Suprapubic skin (tissue), 4 donors: ENCODE measurements around the gene MYO5B. TPM values are rescaled to one million over a fixed set of nuclear protein-coding genes. Genes with fewer than 3 reads are reported as not detected.

Source experiments
- DNase-seq, 2 donors: peaks; one replicate each; pipeline ENCODE4 v3.0.0-alpha.2; 2019; ENCODE audit warnings: low spot score in 2 of 2
- H3K27ac ChIP-seq: fragments of 200-600 bp; sonication (generic); one replicate; pipeline ENCODE4 v1.5.1; 2019
- H3K27me3 ChIP-seq: fragments of 200-600 bp; sonication (generic); one replicate; pipeline ENCODE4 v1.5.1; 2019
- H3K36me3 ChIP-seq: fragments of 200-600 bp; sonication (generic); one replicate; pipeline ENCODE4 v1.5.1; 2019
- H3K4me1 ChIP-seq: fragments of 200-600 bp; sonication (generic); one replicate; pipeline ENCODE4 v1.5.1; 2019
- H3K4me3 ChIP-seq: fragments of 200-600 bp; sonication (generic); one replicate; pipeline ENCODE4 v1.5.1; 2019; ENCODE audit warnings: mild to moderate bottlenecking
- H3K9me3 ChIP-seq: fragments of 200-600 bp; sonication (generic); one replicate; pipeline ENCODE4 v1.5.1; 2019
- CTCF ChIP-seq, 2 donors: fragments of 200-600 bp in 1 of 2; fragments of 450-650 bp in 1 of 2; sonication (generic) in 1 of 2; IDR thresholded peaks; one replicate each; pipeline ENCODE4 v1.5.1; 2016 to 2019; ENCODE audit warnings: antibody characterized with exemption in 2 of 2, mild to moderate bottlenecking in 1 of 2, moderate library complexity in 1 of 2
- EP300 ChIP-seq: sonication (generic); formaldehyde crosslinking; IDR thresholded peaks from one replicate; pipeline ENCODE4 v1.6.1; 2017; ENCODE audit warnings: antibody characterized with exemption
- POLR2A ChIP-seq, 2 donors: fragments of 450-650 bp; IDR thresholded peaks; one replicate each; pipeline ENCODE4 v1.6.1; 2017; ENCODE audit warnings: antibody characterized with exemption in 2 of 2, mild to moderate bottlenecking in 2 of 2, moderate library complexity in 2 of 2
- POLR2AphosphoS5 ChIP-seq, 3 donors: sonication (generic); formaldehyde crosslinking; IDR thresholded peaks; one replicate each; pipeline ENCODE4 v1.6.1; 2017; ENCODE audit warnings: antibody characterized with exemption in 3 of 3
- WGBS: methylation state at CpG from one replicate; pipeline ENCODE4 v1.1.5; 2018; 5-methylcytosine and 5-hydroxymethylcytosine counted together
- total RNA-seq, 4 donors: library from RNA; depleted of rRNA; stranded (reverse); fragments of >200 nt; gene quantifications; one replicate each; pipeline ENCODE4 v1.1.0, GENCODE V29; 2016

MYO5B gene
- total RNA-seq, 4 donors from 2014 or later = 30.3 to 44.4 (median 40.7) TPM

- Histone ChIP-seq H3K4me1 (no peaks in the 10 kb centered on the region), H3K9me3 (no peaks in the 10 kb centered on the region), H3K27ac (no peak overlapping the region), H3K4me3 (no peak overlapping the region), H3K27me3 (no peaks in the 10 kb centered on the region), H3K36me3 (no peaks in the 10 kb centered on the region)
- TF ChIP-seq CTCF (IDR thresholded peaks at IDR 0.05) (no peak), EP300 (no peak), POLR2AphosphoS5 (IDR thresholded peaks at IDR 0.05) (no peak), POLR2A (IDR thresholded peaks at IDR 0.05) (no peak)
- no peak for DNase-seq
- 88% methylated on average over 2 of the region's 2 CpGs for WGBS
Observed at GRCh38 chr18:49878015-49878414, 316.9 kb downstream of the MYO5B start.

GRCh38 chr18:49876536-49876935, 318.4 kb downstream of the MYO5B start:
- H3K27me3 ChIP-seq = no peaks in the 10 kb centered on the region
- H3K36me3 ChIP-seq = no peaks in the 10 kb centered on the region
- H3K27ac ChIP-seq = no peak overlapping the region
- H3K4me1 ChIP-seq = no peaks in the 10 kb centered on the region
- H3K9me3 ChIP-seq = no peaks in the 10 kb centered on the region
- no peak for DNase-seq
- WGBS = 94% methylated on average over 4 of the region's 4 CpGs
- no peak overlapping the region for H3K4me3 ChIP-seq
- TF ChIP-seq CTCF (IDR thresholded peaks at IDR 0.05) = no peak
- TF ChIP-seq POLR2A (IDR thresholded peaks at IDR 0.05) = no peak
- TF ChIP-seq EP300 = no peak
- TF ChIP-seq POLR2AphosphoS5 (IDR thresholded peaks at IDR 0.05) = no peak

GRCh38 chr18:49875783-49876182, 319.2 kb downstream of the MYO5B start:
- no peaks in the 10 kb centered on the region for H3K4me1 ChIP-seq
- H3K27me3 ChIP-seq = no peaks in the 10 kb centered on the region
- TF ChIP-seq CTCF (IDR thresholded peaks at IDR 0.05) (no peak), POLR2AphosphoS5 (IDR thresholded peaks at IDR 0.05) (no peak)
- 93% methylated on average over 1 of the region's 1 CpG for WGBS
- no peaks in the 10 kb centered on the region for H3K36me3 ChIP-seq
- H3K4me3 ChIP-seq = no peak overlapping the region
- no peak for DNase-seq
- no peak overlapping the region for H3K27ac ChIP-seq
- H3K9me3 ChIP-seq = no peaks in the 10 kb centered on the region

- no peaks in the 10 kb centered on the region for H3K9me3 ChIP-seq
- no peak for DNase-seq
- no peaks in the 10 kb centered on the region for H3K36me3 ChIP-seq
- no peak for TF ChIP-seq POLR2A (IDR thresholded peaks at IDR 0.05)
- H3K4me1 ChIP-seq = no peaks in the 10 kb centered on the region
- no peaks in the 10 kb centered on the region for H3K27me3 ChIP-seq
- no peak overlapping the region for H3K27ac ChIP-seq
- WGBS = 93% methylated on average over 3 of the region's 3 CpGs
- H3K4me3 ChIP-seq = no peak overlapping the region
Observed at GRCh38 chr18:49875155-49875554, 319.8 kb downstream of the MYO5B start.

GRCh38 chr18:49874238-49874637, 320.7 kb downstream of the MYO5B start:
- no peaks in the 10 kb centered on the region for H3K36me3 ChIP-seq
- H3K4me1 ChIP-seq = no peaks in the 10 kb centered on the region
- no peaks in the 10 kb centered on the region for H3K9me3 ChIP-seq
- 61% methylated on average over 2 of the region's 2 CpGs for WGBS
- no peak overlapping the region for H3K4me3 ChIP-seq
- H3K27me3 ChIP-seq = no peaks in the 10 kb centered on the region
- no peak for TF ChIP-seq EP300
- TF ChIP-seq POLR2AphosphoS5 (IDR thresholded peaks at IDR 0.05) = no peak
- no peak for TF ChIP-seq CTCF (IDR thresholded peaks at IDR 0.05)
- TF ChIP-seq POLR2A (IDR thresholded peaks at IDR 0.05) = no peak
- H3K27ac ChIP-seq = no peak overlapping the region
- no peak for DNase-seq

- Histone ChIP-seq H3K4me3 (no peak overlapping the region), H3K27me3 (no peaks in the 10 kb centered on the region), H3K4me1 (no peaks in the 10 kb centered on the region), H3K36me3 (no peaks in the 10 kb centered on the region), H3K27ac (no peak overlapping the region), H3K9me3 (no peaks in the 10 kb centered on the region)
- DNase-seq = no peak
- WGBS = 95% methylated on average over 4 of the region's 6 CpGs
- TF ChIP-seq EP300 = no peak
Observed at GRCh38 chr18:49869354-49869753, 325.6 kb downstream of the MYO5B start.
